ENCODE measurements around the gene WDR86. TPM values are rescaled to one million over a fixed set of nuclear protein-coding genes. Genes with fewer than 3 reads are reported as not detected.
A peak's percentile ranks its signal among the peaks of the same experiment; 100 is the strongest.

WDR86 gene
- total RNA-seq, 1 experiment from 2014 or later, result 8.1 TPM

DNA sequence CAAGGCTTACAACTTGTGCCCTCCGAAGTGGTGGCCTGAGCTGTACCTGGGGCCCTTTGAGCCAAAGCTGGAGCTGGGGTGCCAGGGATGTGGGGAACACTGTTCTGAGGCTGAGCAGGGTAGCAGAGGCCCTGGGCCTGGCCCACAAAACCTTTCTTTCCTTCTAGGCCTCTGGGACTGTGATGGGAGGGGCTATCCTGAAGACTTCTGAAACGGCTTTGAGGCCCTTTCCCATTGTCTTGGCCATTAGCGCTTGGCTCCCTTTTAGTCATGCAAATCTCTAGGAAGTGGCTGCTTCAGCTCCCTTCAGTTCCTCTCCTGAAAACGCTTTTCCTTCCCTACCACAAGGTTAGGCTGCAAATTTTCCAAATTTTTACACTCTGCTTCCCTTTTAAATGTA lies 46.9 kb upstream of the WDR86 start:
- Mint-ChIP-seq H3K9me3 (peaks cover 16% of the 10 kb centered on the region in 2 experiments), H3K36me3 (ENCODE audit: insufficient read depth in 1 of 3, low read depth in 3 of 3) (peaks cover 6 to 16% (median 10%) of the 10 kb centered on the region in 3 experiments), H3K27ac (peak overlapping the region; percentile 20 to 82 (median 53); a peak in 5 of 7 replicates), H3K27me3 (ENCODE audit: low read depth) (peaks cover 13% of the 10 kb centered on the region; the same call in 1 of the 2 replicates), H3K4me3 (peak overlapping the region; percentile 7 to 19), H3K4me1 (peaks cover 77 to 78% of the 10 kb centered on the region in 2 experiments)
- Histone ChIP-seq H3K23ac (ENCODE audit: insufficient read length, low read depth, low read length) (no peak overlapping the region), H2BK20ac (ENCODE audit: low read depth, low read length, poor library complexity, severe bottlenecking) (no peak overlapping the region), H2AK5ac (ENCODE audit: insufficient read length, low read length) (no peak overlapping the region), H2BK15ac (ENCODE audit: low read depth, low read length) (no peak overlapping the region), H2BK12ac (ENCODE audit: insufficient read length, low read depth, low read length) (no peak overlapping the region), H4K8ac (replicated peaks; ENCODE audit: insufficient read length, low read depth, low read length) (no peak overlapping the region), H3K56ac (ENCODE audit: insufficient read length, low read depth, low read length) (no peak overlapping the region), H3K18ac (ENCODE audit: insufficient read length, low read depth, low read length) (no peak overlapping the region), H4K91ac (ENCODE audit: insufficient read length, low read depth, low read length) (no peak overlapping the region), H3K27me3 (ENCODE audit: insufficient read depth, low read length) (no peaks in the 10 kb centered on the region), H3K4ac (ENCODE audit: low read depth, low read length) (no peak overlapping the region), H3K4me2 (ENCODE audit: insufficient read depth, insufficient read length, low read length) (no peak overlapping the region), H2BK5ac (ENCODE audit: insufficient read length, low read length) (no peak overlapping the region), H2BK120ac (ENCODE audit: low read depth, low read length, poor library complexity, severe bottlenecking) (no peak overlapping the region), H3K79me2 (ENCODE audit: insufficient read depth, low read length) (no peaks in the 10 kb centered on the region), H4K20me1 (ENCODE audit: control insufficient read depth, insufficient read depth, insufficient read length) (no peaks in the 10 kb centered on the region), H3K4me1 (ENCODE audit: insufficient read depth, low read length) (peaks cover 8% of the 10 kb centered on the region; the same call in 1 of the 2 replicates), H3K27ac (ENCODE audit: insufficient read length, low read depth, low read length) (peak overlapping the region; percentile 70), H2AFZ (ENCODE audit: low read length) (no peak overlapping the region), H4K5ac (ENCODE audit: insufficient read length, low read depth, low read length) (no peak overlapping the region), H3T11ph (ENCODE audit: low read length) (no peak overlapping the region), H3K9ac (ENCODE audit: extremely low read depth, insufficient read length, low read length) (no peak overlapping the region), H3K9me3 (ENCODE audit: control insufficient read depth, low read depth, low read length) (no peaks in the 10 kb centered on the region), H3K14ac (ENCODE audit: insufficient read depth, low read length) (peak overlapping the region; percentile 56; the same call in 1 of the 2 replicates), H3K79me1 (ENCODE audit: insufficient read depth, low read depth, low read length, poor library complexity, severe bottlenecking) (no peaks in the 10 kb centered on the region), H3K23me2 (ENCODE audit: insufficient read length, low read depth, low read length, poor library complexity, severe bottlenecking) (no peaks in the 10 kb centered on the region)
- peak; percentile 86 for DNase-seq
- WGBS (ENCODE audit: extremely low coverage, insufficient read length, low lambda C conversion rate), result no CpG with 5 or more reads among the region's 4 CpGs
- TF ChIP-seq, protein P1, sequence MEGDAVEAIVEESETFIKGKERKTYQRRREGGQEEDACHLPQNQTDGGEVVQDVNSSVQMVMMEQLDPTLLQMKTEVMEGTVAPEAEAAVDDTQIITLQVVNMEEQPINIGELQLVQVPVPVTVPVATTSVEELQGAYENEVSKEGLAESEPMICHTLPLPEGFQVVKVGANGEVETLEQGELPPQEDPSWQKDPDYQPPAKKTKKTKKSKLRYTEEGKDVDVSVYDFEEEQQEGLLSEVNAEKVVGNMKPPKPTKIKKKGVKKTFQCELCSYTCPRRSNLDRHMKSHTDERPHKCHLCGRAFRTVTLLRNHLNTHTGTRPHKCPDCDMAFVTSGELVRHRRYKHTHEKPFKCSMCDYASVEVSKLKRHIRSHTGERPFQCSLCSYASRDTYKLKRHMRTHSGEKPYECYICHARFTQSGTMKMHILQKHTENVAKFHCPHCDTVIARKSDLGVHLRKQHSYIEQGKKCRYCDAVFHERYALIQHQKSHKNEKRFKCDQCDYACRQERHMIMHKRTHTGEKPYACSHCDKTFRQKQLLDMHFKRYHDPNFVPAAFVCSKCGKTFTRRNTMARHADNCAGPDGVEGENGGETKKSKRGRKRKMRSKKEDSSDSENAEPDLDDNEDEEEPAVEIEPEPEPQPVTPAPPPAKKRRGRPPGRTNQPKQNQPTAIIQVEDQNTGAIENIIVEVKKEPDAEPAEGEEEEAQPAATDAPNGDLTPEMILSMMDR (conservative IDR thresholded peaks at IDR 0.05), result no peak
